H1 (cell line): ENCODE results near the gene RPS6KA2. TPM values are rescaled to one million over a fixed set of nuclear protein-coding genes. Genes with fewer than 3 reads are reported as not detected.

Experiments
- KDM1A ChIP-seq: fragments of 200-600, 300-600 bp; sonication (generic); IDR thresholded peaks from 2 replicates; pipeline ENCODE4 v1.7.1; 2016; ENCODE audit warnings: mild to moderate bottlenecking, low read length, borderline replicate concordance
- SIRT6 ChIP-seq: IDR thresholded peaks from one replicate; pipeline ENCODE4 v1.7.1; 2012; ENCODE audit warnings: low read length, inconsistent platforms
- TEAD4 ChIP-seq: IDR thresholded peaks from 2 replicates; pipeline ENCODE4 v1.6.1; 2012; ENCODE audit warnings: low read depth, low read length, inconsistent platforms, mixed read lengths
- polyA plus RNA-seq, 7 experiments: library from polyadenylated mRNA; depleted of rRNA in 3 of 7; stranded (reverse) in 5 of 7; unstranded in 2 of 7; fragments of >200 nt in 5 of 7; fragments of 200-250 nt in 2 of 7; gene quantifications; 1 replicate in 5 of 7; 2 replicates in 1 of 7; 4 replicates in 1 of 7; pipeline versions ENCODE4 v1.2.1 to v1.2.3, GENCODE V29; 2011 to 2013; ENCODE audit warnings: missing spikeins in 2 of 7, mixed read lengths in 2 of 7
- total RNA-seq: library from RNA; stranded (reverse); fragmentation: NEBNext Ultra II Directional; extraction: Animal tissue kit (Norgen Biotek cat#: 25700); gene quantifications from 2 replicates; pipeline ENCODE4 v1.2.1, GENCODE V29; 2021

The RPS6KA2 gene
- total and polyA plus RNA-seq, 2 of the 8 experiments (the other 6 are each of a cell fraction or from before 2014, with no cell fraction given): 8.8 to 25.7 TPM

DNA sequence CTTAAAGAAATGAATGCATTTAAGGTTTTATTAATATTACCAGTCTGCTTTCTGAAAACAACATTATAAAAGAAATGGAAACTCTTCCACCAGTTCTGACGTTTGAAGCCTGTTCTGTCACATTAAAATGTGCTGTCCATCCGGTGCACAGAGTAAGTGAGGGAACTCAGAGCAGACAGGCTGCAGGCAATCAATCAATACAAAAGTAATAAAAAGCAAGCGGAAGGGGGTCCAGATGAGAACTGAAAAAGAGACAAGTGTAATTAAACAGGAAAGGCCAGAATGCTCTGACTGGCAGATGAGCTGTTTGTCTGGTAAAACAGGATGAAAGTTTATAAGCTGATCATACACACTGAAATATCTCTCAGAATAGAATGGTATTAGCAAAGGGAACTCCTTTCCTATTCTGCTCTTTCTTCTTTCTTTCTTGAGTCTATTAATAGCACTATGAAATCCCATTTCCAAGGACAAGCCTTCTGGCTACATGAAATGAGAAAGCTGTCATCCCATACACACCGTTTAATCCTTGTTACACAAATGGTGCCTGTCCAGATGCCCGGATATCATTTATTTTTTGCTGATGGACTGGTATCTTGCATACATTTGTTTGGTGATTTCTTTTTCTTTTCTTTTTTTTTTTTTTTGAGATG is 134.8 kb downstream of the RPS6KA2 start (continued):
- TF ChIP-seq SIRT6 (no peak), KDM1A (no peak), TEAD4 (no peak)
